ENCODE data around the gene ARRDC4. TPM values are rescaled to one million over a fixed set of nuclear protein-coding genes. Genes with fewer than 3 reads are reported as not detected.

The ARRDC4 gene
- total and polyA plus RNA-seq, 2 of the 8 experiments (the other 6 are each of a cell fraction or from before 2014, with no cell fraction given) = 3.5 to 3.8 TPM

DNA sequence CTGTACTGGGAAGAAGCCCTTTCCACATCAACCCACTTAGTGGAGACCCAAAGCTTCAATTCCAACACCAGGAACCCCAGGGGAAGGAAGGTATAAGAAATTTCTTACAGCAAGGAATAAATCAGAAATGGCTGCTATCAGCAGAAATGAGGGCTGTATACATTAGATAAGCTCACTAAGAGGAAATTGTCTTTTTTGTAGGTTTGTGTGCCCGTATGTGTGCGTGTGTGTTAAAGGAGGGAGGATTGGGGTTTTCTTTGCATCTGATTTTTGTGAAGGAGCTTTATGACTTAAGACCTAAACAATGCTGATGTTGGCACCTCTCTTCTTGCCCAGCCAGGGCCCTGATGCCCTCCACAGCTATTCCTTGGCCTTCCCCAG is 18.6 kb downstream of the ARRDC4 start:
- H2AFZ ChIP-seq (ENCODE audit: low read length) = no peak overlapping the region
- no peak overlapping the region for H2BK20ac ChIP-seq (ENCODE audit: low read length)
- no peaks in the 10 kb centered on the region for H3K23me2 ChIP-seq (ENCODE audit: low read depth, low read length)
- H2AK5ac ChIP-seq (ENCODE audit: low read depth, low read length) = no peak overlapping the region
- H3K79me1 ChIP-seq (ENCODE audit: low read depth, low read length) = no peaks in the 10 kb centered on the region
- H3K14ac ChIP-seq (ENCODE audit: insufficient read length) = no peak overlapping the region
- H3K36me3 ChIP-seq (ENCODE audit: control insufficient read depth in 2 of 4, insufficient read depth in 4 of 4, low read length in 3 of 4) = no peaks in the 10 kb centered on the region
- H3K18ac ChIP-seq (ENCODE audit: extremely low read depth, low read length) = no peak overlapping the region
- no peak overlapping the region for H2BK15ac ChIP-seq (ENCODE audit: low read length)
- H4K91ac ChIP-seq (replicated peaks; ENCODE audit: insufficient read length, low read length) = no peak overlapping the region
- no peak overlapping the region for H4K5ac ChIP-seq (ENCODE audit: insufficient read length, low read depth, low read length)
- DNase-seq (ENCODE audit: low read depth in 1 of 2, low spot score in 2 of 2) (no peak), FAIRE-seq (no peak)
- H3K79me2 ChIP-seq (ENCODE audit: control insufficient read depth in 1 of 2, insufficient read depth in 2 of 2, low read length in 2 of 2) = no peaks in the 10 kb centered on the region
- no peak overlapping the region for H2BK120ac ChIP-seq (replicated peaks; ENCODE audit: low read depth, low read length)
- TF ChIP-seq HDAC6 (IDR thresholded peaks at IDR 0.05; ENCODE audit: low read depth, low read length) = no peak
- no peak for TF ChIP-seq SP4 (IDR thresholded peaks at IDR 0.05; ENCODE audit: low read length)
- no peak overlapping the region for H3K4me2 ChIP-seq (ENCODE audit: insufficient read depth in 1 of 2, low read depth in 2 of 2, low read length in 2 of 2)
- H4K20me1 ChIP-seq (replicated peaks in 1 of 2; ENCODE audit: control insufficient read depth in 1 of 2, insufficient read depth in 2 of 2, low read length in 2 of 2) = no peaks in the 10 kb centered on the region
- H3K4ac ChIP-seq (replicated peaks; ENCODE audit: insufficient read length, low read depth, low read length) = no peak overlapping the region
- no peaks in the 10 kb centered on the region for H3K4me1 ChIP-seq (replicated peaks in 1 of 4; ENCODE audit: control insufficient read depth in 3 of 4, insufficient read depth in 4 of 4, low read length in 3 of 4)
- H3K4me3 ChIP-seq (ENCODE audit: extremely low read depth in 1 of 4, insufficient read depth in 2 of 4, low read depth in 3 of 4, low read length in 4 of 4) = no peak overlapping the region
- no peak overlapping the region for H3K23ac ChIP-seq (ENCODE audit: insufficient read length)
- H3K27ac ChIP-seq (ENCODE audit: low read depth, low read length) = no peak overlapping the region
- H2BK12ac ChIP-seq (ENCODE audit: low read depth, low read length) = no peak overlapping the region
- H3K9me3 ChIP-seq (ENCODE audit: insufficient read depth in 2 of 2, low read depth in 1 of 2, low read length in 1 of 2) = no peaks in the 10 kb centered on the region
- no peak overlapping the region for H2BK5ac ChIP-seq (ENCODE audit: low read depth, low read length)
- no peak overlapping the region for H4K8ac ChIP-seq (ENCODE audit: extremely low read depth, insufficient read depth, low read length)
- CTCF ChIA-PET (ENCODE audit: partially characterized antibody) = interaction anchor here (0.8 to 1.2 kb wide), 5 partner anchors 9 to 314 kb away, joined by 3 to 6 read pairs (median 3); no protein-coding TSS in a partner anchor
- WGBS, 2 experiments (ENCODE audit: extremely low coverage in 1 of 2, insufficient coverage in 1 of 2, insufficient read length in 1 of 2, insufficient replicate concordance in 2 of 2, low coverage in 1 of 2, low lambda C conversion rate in 2 of 2, missing lambda C conversion rate in 1 of 2) = 90% methylated on average over 2 of the region's 2 CpGs; no CpG with 5 or more reads in 1 of the 2 experiments
- no peaks in the 10 kb centered on the region for H3K27me3 ChIP-seq (replicated peaks in 1 of 4; ENCODE audit: control insufficient read depth in 3 of 4, extremely low read depth in 1 of 4, insufficient read depth in 3 of 4, low read length in 3 of 4)
- POLR2A ChIA-PET (ENCODE audit: partially characterized antibody) = no interaction called here
- no peak overlapping the region for H3K56ac ChIP-seq (replicated peaks; ENCODE audit: insufficient read length, low read depth, low read length)
- H3K9ac ChIP-seq (replicated peaks in 1 of 4; ENCODE audit: extremely low read depth in 1 of 4, low read depth in 3 of 4, low read length in 3 of 4) = no peak overlapping the region

All from H1 (cell line).